ENCODE measurements around the gene DUXB. TPM values are rescaled to one million over a fixed set of nuclear protein-coding genes. Genes with fewer than 3 reads are reported as not detected.

Gene DUXB
- not detected in 2 replicates for total RNA-seq (2014; rRNA removed; shearing (Covaris generic))
- not detected in 2 replicates for polyA plus RNA-seq (2016; fragmentation: Nextera tagmentation; extraction: Ambion mirVana)

GRCh38 chr16:75701361-75701760, at the start of gene DUXB:
DUXB (minus strand) TSS chr16:75701461; CDS start chr16:75701418, 43 bp downstream.
- Histone ChIP-seq H3K9me3 (ENCODE audit: low read depth) (no peaks in the 10 kb centered on the region), H3K36me3 (ENCODE audit: low read depth) (no peaks in the 10 kb centered on the region), H3K9ac (no peak within 1 kb of the TSS), H3K27ac (no peak within 1 kb of the TSS), H4K20me1 (ENCODE audit: insufficient read depth) (no peaks in the 10 kb centered on the region), H3K27me3 (replicated peaks; ENCODE audit: insufficient read depth) (0 out of 2 replicates have a peak, but pooled peaks cover 4% of the 10 kb centered on the region), H3F3A (ENCODE audit: insufficient read depth) (no peaks in the 10 kb centered on the region), H3K79me2 (ENCODE audit: insufficient read depth) (no peaks in the 10 kb centered on the region), H3K4me2 (ENCODE audit: unreplicated experiment) (no peak within 1 kb of the TSS), H3K4me1 (ENCODE audit: insufficient read depth) (no peaks in the 10 kb centered on the region), H3K9me2 (ENCODE audit: insufficient read depth) (no peaks in the 10 kb centered on the region), H2AFZ (no peak within 1 kb of the TSS), H3K4me3 (no peak within 1 kb of the TSS)
- TF ChIP-seq EZH2phosphoT487 (IDR thresholded peaks at IDR 0.05; ENCODE audit: insufficient read depth, low read depth), result no peak
- no peak for TF ChIP-seq EZH2 (IDR thresholded peaks at IDR 0.05; ENCODE audit: insufficient read depth, poor library complexity, severe bottlenecking)
- WGBS, 2 experiments (ENCODE audit: low coverage in 1 of 2, low lambda C conversion rate in 2 of 2, missing lambda C conversion rate in 2 of 2), result 64 to 69% methylated on average over 5 of the region's 5 CpGs
- in situ Hi-C loops (cut with MboI), result no loop called here
- no peak for DNase-seq

GRCh38 chr16:75750528-75750927, 49.3 kb upstream of the DUXB start:
- TF ChIP-seq EZH2 (IDR thresholded peaks at IDR 0.05; ENCODE audit: insufficient read depth, poor library complexity, severe bottlenecking) (no peak), EZH2phosphoT487 (IDR thresholded peaks at IDR 0.05; ENCODE audit: insufficient read depth, low read depth) (no peak)
- Histone ChIP-seq H3K4me3 (no peak overlapping the region), H3K4me2 (ENCODE audit: unreplicated experiment) (no peak overlapping the region), H3K9ac (no peak overlapping the region), H3K9me2 (ENCODE audit: insufficient read depth) (no peaks in the 10 kb centered on the region), H4K20me1 (ENCODE audit: insufficient read depth) (no peaks in the 10 kb centered on the region), H3K27me3 (replicated peaks; ENCODE audit: insufficient read depth) (no peaks in the 10 kb centered on the region), H3K27ac (no peak overlapping the region), H3F3A (ENCODE audit: insufficient read depth) (no peaks in the 10 kb centered on the region), H3K79me2 (ENCODE audit: insufficient read depth) (no peaks in the 10 kb centered on the region), H3K9me3 (ENCODE audit: low read depth) (no peaks in the 10 kb centered on the region), H3K36me3 (ENCODE audit: low read depth) (no peaks in the 10 kb centered on the region), H3K4me1 (ENCODE audit: insufficient read depth) (no peaks in the 10 kb centered on the region), H2AFZ (no peak overlapping the region)
- no peak for DNase-seq
- WGBS, 2 experiments (ENCODE audit: low coverage in 1 of 2, low lambda C conversion rate in 2 of 2, missing lambda C conversion rate in 2 of 2), result 30 to 31% methylated on average over 3 of the region's 3 CpGs
- in situ Hi-C loops (cut with MboI), result loop anchor here (25.0 kb wide), 2 partner anchors 263 to 538 kb away; partner anchors contain the start of genes CHST6, CTRB1 and CTRB2

GRCh38 chr16:75746359-75746758, 45.1 kb upstream of the DUXB start:
- Histone ChIP-seq H3K4me2 (ENCODE audit: unreplicated experiment) (no peak overlapping the region), H4K20me1 (ENCODE audit: insufficient read depth) (no peaks in the 10 kb centered on the region), H3K9me3 (ENCODE audit: low read depth) (no peaks in the 10 kb centered on the region), H3K4me3 (no peak overlapping the region), H3K79me2 (ENCODE audit: insufficient read depth) (no peaks in the 10 kb centered on the region), H2AFZ (no peak overlapping the region), H3K9ac (no peak overlapping the region), H3K4me1 (ENCODE audit: insufficient read depth) (no peaks in the 10 kb centered on the region), H3F3A (ENCODE audit: insufficient read depth) (no peaks in the 10 kb centered on the region), H3K27ac (no peak overlapping the region), H3K27me3 (replicated peaks; ENCODE audit: insufficient read depth) (no peaks in the 10 kb centered on the region), H3K36me3 (ENCODE audit: low read depth) (no peaks in the 10 kb centered on the region), H3K9me2 (ENCODE audit: insufficient read depth) (no peaks in the 10 kb centered on the region)
- TF ChIP-seq EZH2phosphoT487 (IDR thresholded peaks at IDR 0.05; ENCODE audit: insufficient read depth, low read depth) (no peak), EZH2 (IDR thresholded peaks at IDR 0.05; ENCODE audit: insufficient read depth, poor library complexity, severe bottlenecking) (no peak)
- no peak for DNase-seq
- 46 to 47% methylated on average over 3 of the region's 3 CpGs for WGBS, 2 experiments (ENCODE audit: low coverage in 1 of 2, low lambda C conversion rate in 2 of 2, missing lambda C conversion rate in 2 of 2)
- in situ Hi-C loops (cut with MboI), result no loop called here

- no peak overlapping the region for H3K4me2 ChIP-seq (ENCODE audit: unreplicated experiment)
- no peaks in the 10 kb centered on the region for H3K4me1 ChIP-seq (ENCODE audit: insufficient read depth)
- TF ChIP-seq EZH2phosphoT487 (IDR thresholded peaks at IDR 0.05; ENCODE audit: insufficient read depth, low read depth) (no peak), EZH2 (IDR thresholded peaks at IDR 0.05; ENCODE audit: insufficient read depth, poor library complexity, severe bottlenecking) (no peak)
- H2AFZ ChIP-seq, result no peak overlapping the region
- H4K20me1 ChIP-seq (ENCODE audit: insufficient read depth), result no peaks in the 10 kb centered on the region
- H3K79me2 ChIP-seq (ENCODE audit: insufficient read depth), result no peaks in the 10 kb centered on the region
- in situ Hi-C loops (cut with MboI), result no loop called here
- H3F3A ChIP-seq (ENCODE audit: insufficient read depth), result no peaks in the 10 kb centered on the region
- no peaks in the 10 kb centered on the region for H3K36me3 ChIP-seq (ENCODE audit: low read depth)
- H3K27ac ChIP-seq, result no peak overlapping the region
- DNase-seq, result no peak
- 60 to 61% methylated on average over 1 of the region's 1 CpG for WGBS, 2 experiments (ENCODE audit: low coverage in 1 of 2, low lambda C conversion rate in 2 of 2, missing lambda C conversion rate in 2 of 2)
- H3K9me2 ChIP-seq (ENCODE audit: insufficient read depth), result no peaks in the 10 kb centered on the region
- no peaks in the 10 kb centered on the region for H3K27me3 ChIP-seq (replicated peaks; ENCODE audit: insufficient read depth)
- H3K9me3 ChIP-seq (ENCODE audit: low read depth), result no peaks in the 10 kb centered on the region
- no peak overlapping the region for H3K9ac ChIP-seq
- H3K4me3 ChIP-seq, result no peak overlapping the region
Observed at GRCh38 chr16:75745823-75746222, 44.6 kb upstream of the DUXB start.

GRCh38 chr16:75745242-75745641, 44.0 kb upstream of the DUXB start:
- Histone ChIP-seq H3K4me1 (ENCODE audit: insufficient read depth) (no peaks in the 10 kb centered on the region), H3K9ac (no peak overlapping the region), H3K27ac (no peak overlapping the region), H2AFZ (no peak overlapping the region), H4K20me1 (ENCODE audit: insufficient read depth) (no peaks in the 10 kb centered on the region), H3K9me3 (ENCODE audit: low read depth) (no peaks in the 10 kb centered on the region), H3K4me3 (no peak overlapping the region), H3K36me3 (ENCODE audit: low read depth) (no peaks in the 10 kb centered on the region), H3F3A (ENCODE audit: insufficient read depth) (no peaks in the 10 kb centered on the region), H3K27me3 (replicated peaks; ENCODE audit: insufficient read depth) (no peaks in the 10 kb centered on the region), H3K79me2 (ENCODE audit: insufficient read depth) (no peaks in the 10 kb centered on the region), H3K4me2 (ENCODE audit: unreplicated experiment) (no peak overlapping the region), H3K9me2 (ENCODE audit: insufficient read depth) (no peaks in the 10 kb centered on the region)
- in situ Hi-C loops (cut with MboI), result no loop called here
- DNase-seq, result no peak
- TF ChIP-seq EZH2phosphoT487 (IDR thresholded peaks at IDR 0.05; ENCODE audit: insufficient read depth, low read depth) (no peak), EZH2 (IDR thresholded peaks at IDR 0.05; ENCODE audit: insufficient read depth, poor library complexity, severe bottlenecking) (no peak)
- 12 to 23% methylated on average over 1 of the region's 1 CpG for WGBS, 2 experiments (ENCODE audit: low coverage in 1 of 2, low lambda C conversion rate in 2 of 2, missing lambda C conversion rate in 2 of 2)

Measured in GM23248 (cell line).